Esophagus muscularis mucosa (tissue), 4 donors: Measurements from ENCODE around the gene DAAM2. TPM values are rescaled to one million over a fixed set of nuclear protein-coding genes. Genes with fewer than 3 reads are reported as not detected.

Source experiments
- DNase-seq: peaks from one replicate; pipeline ENCODE4 v3.0.0-alpha.2; 2017; ENCODE audit errors: extremely low spot score
- H3K27ac ChIP-seq, 4 donors: fragments of 200-600 bp; sonication (generic); replicated peaks in 1 of 4; 1 replicate in 3 of 4; 2 replicates in 1 of 4; pipeline ENCODE4 v1.5.1; 2016 to 2019; ENCODE audit warnings: mild to moderate bottlenecking in 1 of 4
- H3K27me3 ChIP-seq, 4 donors: fragments of 200-600 bp; sonication (generic); one replicate each; pipeline versions ENCODE4 v1.5.1 to v1.6.0; 2016 to 2019
- H3K36me3 ChIP-seq, 4 donors: fragments of 200-600 bp; sonication (generic); one replicate each; pipeline ENCODE4 v1.5.1; 2016 to 2019
- H3K4me1 ChIP-seq, 4 donors: fragments of 200-600 bp; sonication (generic); one replicate each; pipeline ENCODE4 v1.5.1; 2016 to 2019
- H3K4me3 ChIP-seq, 4 donors: fragments of 200-600 bp; sonication (generic); 1 replicate in 2 of 4; 2 replicates in 2 of 4; pipeline ENCODE4 v1.5.1; 2016 to 2019; ENCODE audit warnings: mild to moderate bottlenecking in 4 of 4, moderate library complexity in 1 of 4
- H3K9me3 ChIP-seq, 4 donors: fragments of 200-600 bp; sonication (generic); 1 replicate in 3 of 4; 2 replicates in 1 of 4; pipeline ENCODE4 v1.5.1; 2016 to 2019
- CTCF ChIP-seq, 3 experiments: fragments of 200-600 bp in 2 of 3; fragments of 450-650 bp in 1 of 3; sonication (generic) in 2 of 3; IDR thresholded peaks; one replicate each; pipeline ENCODE4 v1.5.1; 2017 to 2019; ENCODE audit warnings: antibody characterized with exemption in 3 of 3, mild to moderate bottlenecking in 2 of 3, moderate library complexity in 1 of 3
- EP300 ChIP-seq: sonication (generic); formaldehyde crosslinking; IDR thresholded peaks from one replicate; pipeline ENCODE4 v1.6.1; 2017; ENCODE audit warnings: antibody characterized with exemption
- POLR2A ChIP-seq: fragments of 450-650 bp; IDR thresholded peaks from one replicate; pipeline ENCODE4 v1.6.1; 2017; ENCODE audit warnings: antibody characterized with exemption, moderate library complexity, mild to moderate bottlenecking, low read depth
- POLR2AphosphoS5 ChIP-seq, 2 donors: sonication (generic); formaldehyde crosslinking; IDR thresholded peaks; one replicate each; pipeline ENCODE4 v1.6.1; 2017; ENCODE audit warnings: antibody characterized with exemption in 2 of 2
- WGBS: methylation state at CpG from one replicate; pipeline ENCODE4 v1.1.5; 2018; 5-methylcytosine and 5-hydroxymethylcytosine counted together
- intact Hi-C: fragments of 100-400 bp; cut with DNase I; formaldehyde crosslinking; loops from one replicate; pipeline ENCODE4 v1.15.1; 2023
- total RNA-seq, 4 donors: library from RNA; depleted of rRNA; stranded (reverse); fragments of >200 nt; gene quantifications; one replicate each; pipeline versions ENCODE4 v1.1.0 to v1.2.1, GENCODE V29; 2016

DAAM2 gene
- total RNA-seq, 4 donors from 2014 or later = 221 to 446 (median 392) TPM

GRCh38 chr6:39760226-39760952, 31.8 kb upstream of the DAAM2 start:
- Histone ChIP-seq H3K27me3 (no peaks in the 10 kb centered on the region), H3K9me3 (no peaks in the 10 kb centered on the region), H3K27ac (peak overlapping the region in 3 of 4 donors; percentile 32 to 51 (median 49)), H3K4me1 (peaks cover 14 to 24% (median 18%) of the 10 kb centered on the region in 4 donors), H3K36me3 (no peaks in the 10 kb centered on the region), H3K4me3 (no peak overlapping the region)
- WGBS = 55% methylated on average over 3 of the region's 3 CpGs
- DNase-seq = no peak
- intact Hi-C loops = no loop called here
- TF ChIP-seq CTCF (IDR thresholded peaks at IDR 0.05) (no peak), POLR2A (no peak), EP300 (no peak), POLR2AphosphoS5 (IDR thresholded peaks at IDR 0.05) (no peak)

- Histone ChIP-seq H3K4me3 (no peak overlapping the region), H3K27me3 (no peaks in the 10 kb centered on the region), H3K36me3 (no peaks in the 10 kb centered on the region), H3K9me3 (no peaks in the 10 kb centered on the region), H3K4me1 (peaks cover 5 to 19% (median 17%) of the 10 kb centered on the region in 4 donors), H3K27ac (no peak overlapping the region)
- WGBS = 75% methylated on average over 3 of the region's 3 CpGs
- intact Hi-C loops = no loop called here
- no peak for DNase-seq
- TF ChIP-seq EP300 = no peak
- TF ChIP-seq CTCF (IDR thresholded peaks at IDR 0.05) = no peak
- no peak for TF ChIP-seq POLR2A
These were observed 26.6 kb upstream of the DAAM2 start for GRCh38 chr6:39765508-39766065.

- WGBS = 76% methylated on average over 5 of the region's 5 CpGs
These were observed 23.2 kb upstream of the DAAM2 start for GRCh38 chr6:39769012-39769411.

GRCh38 chr6:39770446-39770845, 21.7 kb upstream of the DAAM2 start:
- Histone ChIP-seq H3K4me3 (no peak overlapping the region), H3K27ac (peak overlapping the region in 1 of 4 donors; percentile 84), H3K9me3 (no peaks in the 10 kb centered on the region), H3K36me3 (no peaks in the 10 kb centered on the region), H3K4me1 (peaks cover 0 to 40% (median 36%) of the 10 kb centered on the region in 4 donors), H3K27me3 (no peaks in the 10 kb centered on the region)
- intact Hi-C loops = no loop called here
- 97% methylated on average over 4 of the region's 4 CpGs for WGBS
- no peak for DNase-seq
- TF ChIP-seq CTCF (IDR thresholded peaks at IDR 0.05) (no peak), EP300 (no peak), POLR2AphosphoS5 (IDR thresholded peaks at IDR 0.05) (no peak), POLR2A (no peak)

More at GRCh38 chr6:39769012-39769411, 23.2 kb upstream of the DAAM2 start:
- Histone ChIP-seq H3K36me3 (no peaks in the 10 kb centered on the region), H3K27me3 (no peaks in the 10 kb centered on the region), H3K4me1 (peaks cover 0 to 36% (median 34%) of the 10 kb centered on the region in 4 donors), H3K4me3 (no peak overlapping the region), H3K9me3 (no peaks in the 10 kb centered on the region), H3K27ac (no peak overlapping the region)
- intact Hi-C loops = no loop called here
- DNase-seq = no peak
- TF ChIP-seq EP300 (no peak), POLR2AphosphoS5 (IDR thresholded peaks at IDR 0.05) (no peak), CTCF (IDR thresholded peaks at IDR 0.05) (no peak), POLR2A (no peak)
